CD14-positive monocyte (primary cell): Measurements from ENCODE around the gene SAMHD1. TPM values are rescaled to one million over a fixed set of nuclear protein-coding genes. Genes with fewer than 3 reads are reported as not detected.
"Not testable (repeated sequence)": the region's sequence is repeated elsewhere in the genome, so short reads cannot be mapped to it uniquely, and the experiment has no call there.

Experiments
- DNase-seq, 3 donors: peaks; one replicate each; pipeline ENCODE4 v3.0.0-alpha.2; 2011 to 2022
- H2AFZ ChIP-seq: 2 replicates; pipeline ENCODE4 v1.6.0; 2012; ENCODE audit warnings: mild to moderate bottlenecking, low read depth, low read length, inconsistent platforms; ENCODE audit not compliant: insufficient read depth, poor library complexity, severe bottlenecking
- H3K27ac ChIP-seq, 2 donors: 1 replicate in 1 of 2; 2 replicates in 1 of 2; pipeline ENCODE4 v1.5.1; 2012 to 2013; ENCODE audit warnings: low read length in 2 of 2, control low read depth in 1 of 2, inconsistent platforms in 1 of 2, low read depth in 1 of 2, mild to moderate bottlenecking in 1 of 2
- H3K27me3 ChIP-seq, 2 donors: one replicate each; pipeline versions ENCODE4 v1.6.0 to v1.6.1; 2011 to 2013; ENCODE audit warnings: low read length in 2 of 2; ENCODE audit not compliant: control insufficient read depth in 2 of 2, insufficient read depth in 2 of 2
- H3K36me3 ChIP-seq, 2 donors: replicated peaks in 1 of 2; 1 replicate in 1 of 2; 2 replicates in 1 of 2; pipeline versions ENCODE4 v1.5.1 to v1.6.1; 2012 to 2013; ENCODE audit warnings: low read length in 2 of 2, control low read depth in 1 of 2, inconsistent platforms in 1 of 2, mild to moderate bottlenecking in 1 of 2; ENCODE audit not compliant: insufficient read depth in 2 of 2, control insufficient read depth in 1 of 2
- H3K4me1 ChIP-seq, 2 donors: 1 replicate in 1 of 2; 2 replicates in 1 of 2; pipeline versions ENCODE4 v1.5.1 to v1.6.1; 2012 to 2013; ENCODE audit warnings: low read length in 2 of 2, control low read depth in 1 of 2, inconsistent platforms in 1 of 2, mild to moderate bottlenecking in 1 of 2, moderate library complexity in 1 of 2; ENCODE audit not compliant: insufficient read depth in 2 of 2, control insufficient read depth in 1 of 2
- H3K4me2 ChIP-seq: replicated peaks from 2 replicates; pipeline ENCODE3; 2012; ENCODE audit warnings: low read length, moderate library complexity, mild to moderate bottlenecking; ENCODE audit not compliant: poor library complexity, severe bottlenecking; ENCODE audit errors: extremely low read depth
- H3K4me3 ChIP-seq, 3 experiments: fragments of 200-600 bp in 1 of 3; sonication (generic) in 1 of 3; replicated peaks in 1 of 3; 1 replicate in 2 of 3; 2 replicates in 1 of 3; pipeline ENCODE4 v1.5.1; 2011 to 2013; ENCODE audit warnings: low read length in 3 of 3, mild to moderate bottlenecking in 3 of 3, control low read depth in 2 of 3, low read depth in 2 of 3, inconsistent platforms in 1 of 3, moderate library complexity in 1 of 3
- H3K79me2 ChIP-seq: 2 replicates; pipeline ENCODE4 v1.6.0; 2012; ENCODE audit warnings: mild to moderate bottlenecking, control low read depth, inconsistent platforms, low read length, moderate library complexity; ENCODE audit not compliant: insufficient read depth
- H3K9ac ChIP-seq: 2 replicates; pipeline ENCODE4 v1.6.0; 2017; ENCODE audit warnings: low read length, mild to moderate bottlenecking; ENCODE audit not compliant: insufficient read depth, poor library complexity, severe bottlenecking
- H3K9me3 ChIP-seq, 2 donors: replicated peaks in 1 of 2; 1 replicate in 1 of 2; 2 replicates in 1 of 2; pipeline versions ENCODE4 v1.5.1 to v1.6.1; 2012 to 2013; ENCODE audit warnings: low read length in 2 of 2, control low read depth in 1 of 2; ENCODE audit not compliant: control insufficient read depth in 1 of 2, insufficient read depth in 1 of 2
- H4K20me1 ChIP-seq: 2 replicates; pipeline ENCODE4 v1.6.0; 2012; ENCODE audit warnings: mild to moderate bottlenecking, low read length, control low read depth, moderate library complexity; ENCODE audit not compliant: insufficient read depth
- H3K27ac Mint-ChIP-seq, 7 donors: one replicate each; pipeline ENCODE4 v1.8.0; 2020; ENCODE audit warnings: mild to moderate bottlenecking in 7 of 7, mixed read lengths in 7 of 7, moderate library complexity in 6 of 7, inconsistent platforms in 2 of 7
- H3K27me3 Mint-ChIP-seq, 3 donors: one replicate each; pipeline ENCODE4 v1.8.0; 2021 to 2022; ENCODE audit warnings: low read depth in 3 of 3, mild to moderate bottlenecking in 3 of 3, mixed read lengths in 3 of 3, moderate library complexity in 3 of 3, inconsistent platforms in 1 of 3
- H3K36me3 Mint-ChIP-seq, 2 donors: one replicate each; pipeline ENCODE4 v1.8.0; 2020; ENCODE audit warnings: mixed read lengths in 2 of 2, inconsistent platforms in 1 of 2, mild to moderate bottlenecking in 1 of 2
- H3K4me1 Mint-ChIP-seq: one replicate; pipeline ENCODE4 v1.8.0; 2020; ENCODE audit warnings: mild to moderate bottlenecking, mixed read lengths
- H3K4me3 Mint-ChIP-seq, 2 donors: one replicate each; pipeline ENCODE4 v1.8.0; 2020; ENCODE audit warnings: mild to moderate bottlenecking in 2 of 2, mixed read lengths in 2 of 2, moderate library complexity in 1 of 2
- H3K9me3 Mint-ChIP-seq, 7 donors: one replicate each; pipeline ENCODE4 v1.8.0; 2020 to 2022; ENCODE audit warnings: mixed read lengths in 7 of 7, mild to moderate bottlenecking in 6 of 7, moderate library complexity in 6 of 7, inconsistent platforms in 2 of 7
- WGBS: methylation state at CpG from one replicate; pipeline ENCODE4 v1.1.5; 2013; ENCODE audit warnings: missing lambda C conversion rate; ENCODE audit not compliant: insufficient coverage; 5-methylcytosine and 5-hydroxymethylcytosine counted together
- intact Hi-C, 2 donors: fragments of 100-400 bp; cut with micrococcal nuclease; formaldehyde crosslinking; loops; one replicate each; pipeline versions ENCODE4 v1.15.0 to v1.15.1; 2023
- polyA plus RNA-seq, 3 donors: library from polyadenylated mRNA; depleted of rRNA in 1 of 3; unstranded in 2 of 3; stranded (reverse) in 1 of 3; fragments of 300-500 nt in 2 of 3; fragments of >200 nt in 1 of 3; fragmentation: Illumina TruSeq in 2 of 3; gene quantifications; 1 replicate in 2 of 3; 2 replicates in 1 of 3; pipeline ENCODE4 v1.2.3, GENCODE V29; 2012 to 2021
- TF ChIP-seq, protein P1 (sequence below): fragments of 200-600 bp; IDR thresholded peaks from one replicate; pipeline ENCODE4 v1.8.0; 2022; ENCODE audit warnings: antibody characterized with exemption, mild to moderate bottlenecking

SAMHD1 gene
- polyA plus RNA-seq, 3 donors = 232 to 796 (median 590) TPM

DNA sequence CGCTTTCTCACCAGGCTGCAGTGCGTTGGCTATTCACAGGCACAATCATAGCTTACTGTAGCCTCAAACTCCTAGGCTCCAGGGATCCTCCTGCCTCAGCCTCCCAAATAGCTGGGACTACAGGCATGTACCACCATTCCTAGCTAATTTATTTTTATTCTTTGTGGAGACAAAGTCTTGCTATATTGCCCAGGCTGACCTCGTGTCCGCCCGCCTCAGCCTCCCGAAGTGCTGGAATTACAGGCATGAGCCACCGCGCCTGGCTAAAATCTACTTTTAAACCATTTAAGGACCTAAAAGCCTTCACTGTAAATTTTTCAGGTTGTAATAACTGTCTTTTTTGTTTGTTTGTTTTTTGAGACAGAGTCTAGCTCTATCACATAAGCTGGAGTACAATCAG is 15.2 kb downstream of the SAMHD1 start:
- Mint-ChIP-seq H3K4me1 (peaks cover 58% of the 10 kb centered on the region), H3K4me3 (no peak overlapping the region), H3K27me3 (peaks cover 0 to 2% (median 0%) of the 10 kb centered on the region in 3 donors), H3K36me3 (peaks cover 69 to 97% of the 10 kb centered on the region in 2 donors), H3K9me3 (no peaks in the 10 kb centered on the region), H3K27ac (peak overlapping the region in 5 of 7 donors; percentile 19 to 82 (median 69))
- Histone ChIP-seq H3K9me3 (no peaks in the 10 kb centered on the region), H4K20me1 (peaks cover 100% of the 10 kb centered on the region), H3K9ac (no peak overlapping the region), H3K79me2 (peaks cover 100% of the 10 kb centered on the region), H3K27ac (peak overlapping the region in 1 of 2 donors; percentile 65), H3K4me1 (peaks cover 41 to 72% of the 10 kb centered on the region in 2 donors), H3K4me2 (no peak overlapping the region), H3K27me3 (no peaks in the 10 kb centered on the region), H3K4me3 (no peak overlapping the region), H2AFZ (no peak overlapping the region), H3K36me3 (peaks cover 88 to 93% of the 10 kb centered on the region in 2 donors)
- no CpG with 5 or more reads among the region's 8 CpGs for WGBS
- no peak for DNase-seq
- intact Hi-C loops = no loop called here
- TF ChIP-seq, protein P1, sequence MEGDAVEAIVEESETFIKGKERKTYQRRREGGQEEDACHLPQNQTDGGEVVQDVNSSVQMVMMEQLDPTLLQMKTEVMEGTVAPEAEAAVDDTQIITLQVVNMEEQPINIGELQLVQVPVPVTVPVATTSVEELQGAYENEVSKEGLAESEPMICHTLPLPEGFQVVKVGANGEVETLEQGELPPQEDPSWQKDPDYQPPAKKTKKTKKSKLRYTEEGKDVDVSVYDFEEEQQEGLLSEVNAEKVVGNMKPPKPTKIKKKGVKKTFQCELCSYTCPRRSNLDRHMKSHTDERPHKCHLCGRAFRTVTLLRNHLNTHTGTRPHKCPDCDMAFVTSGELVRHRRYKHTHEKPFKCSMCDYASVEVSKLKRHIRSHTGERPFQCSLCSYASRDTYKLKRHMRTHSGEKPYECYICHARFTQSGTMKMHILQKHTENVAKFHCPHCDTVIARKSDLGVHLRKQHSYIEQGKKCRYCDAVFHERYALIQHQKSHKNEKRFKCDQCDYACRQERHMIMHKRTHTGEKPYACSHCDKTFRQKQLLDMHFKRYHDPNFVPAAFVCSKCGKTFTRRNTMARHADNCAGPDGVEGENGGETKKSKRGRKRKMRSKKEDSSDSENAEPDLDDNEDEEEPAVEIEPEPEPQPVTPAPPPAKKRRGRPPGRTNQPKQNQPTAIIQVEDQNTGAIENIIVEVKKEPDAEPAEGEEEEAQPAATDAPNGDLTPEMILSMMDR = no peak

DNA sequence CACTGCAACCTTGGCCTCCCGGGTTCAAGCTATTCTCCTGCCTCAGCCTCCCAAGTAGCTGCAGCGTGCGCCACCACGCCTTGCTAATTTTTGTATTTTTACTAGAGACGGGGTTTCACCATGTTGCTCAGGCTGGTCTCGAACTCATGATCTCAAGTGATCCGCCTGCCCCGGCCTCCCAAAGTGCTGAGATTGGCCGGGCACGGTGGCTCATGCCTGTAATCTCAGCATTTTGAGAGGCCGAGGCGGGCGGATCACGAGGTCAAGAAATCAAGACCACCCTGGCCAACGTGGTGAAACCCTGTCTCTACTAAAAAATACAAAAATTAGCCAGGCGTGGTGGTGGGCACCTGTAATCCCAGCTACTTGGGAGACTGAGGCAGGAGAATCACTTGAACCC is 17.9 kb downstream of the SAMHD1 start:
- H3K4me2 ChIP-seq, intact Hi-C loops, H3K27me3 ChIP-seq, H3K9me3 ChIP-seq, H2AFZ ChIP-seq, H3K4me3 Mint-ChIP-seq, H3K9ac ChIP-seq, H3K27me3 Mint-ChIP-seq, H3K27ac ChIP-seq, H3K9me3 Mint-ChIP-seq, DNase-seq, H3K4me3 ChIP-seq: not testable (repeated sequence)
- peaks cover 100% of the 10 kb centered on the region for H3K79me2 ChIP-seq
- Mint-ChIP-seq H3K27ac (peak overlapping the region in 2 of 7 donors; percentile 30 to 63), H3K36me3 (peaks cover 75 to 98% of the 10 kb centered on the region in 2 donors), H3K4me1 (peaks cover 60% of the 10 kb centered on the region)
- H3K36me3 ChIP-seq = peaks cover 88 to 95% of the 10 kb centered on the region in 2 donors
- peaks cover 100% of the 10 kb centered on the region for H4K20me1 ChIP-seq
- peaks cover 43 to 62% of the 10 kb centered on the region in 2 donors for H3K4me1 ChIP-seq
- WGBS = 98% methylated on average over 10 of the region's 16 CpGs
